ENCODE results near the gene CD53. TPM values are rescaled to one million over a fixed set of nuclear protein-coding genes. Genes with fewer than 3 reads are reported as not detected.
"Not testable (repeated sequence)": the region's sequence is repeated elsewhere in the genome, so short reads cannot be mapped to it uniquely, and the experiment has no call there.

Gene CD53
- total and polyA plus RNA-seq, 3 experiments from 2014 or later = 190 to 1,104 (median 194) TPM

DNA sequence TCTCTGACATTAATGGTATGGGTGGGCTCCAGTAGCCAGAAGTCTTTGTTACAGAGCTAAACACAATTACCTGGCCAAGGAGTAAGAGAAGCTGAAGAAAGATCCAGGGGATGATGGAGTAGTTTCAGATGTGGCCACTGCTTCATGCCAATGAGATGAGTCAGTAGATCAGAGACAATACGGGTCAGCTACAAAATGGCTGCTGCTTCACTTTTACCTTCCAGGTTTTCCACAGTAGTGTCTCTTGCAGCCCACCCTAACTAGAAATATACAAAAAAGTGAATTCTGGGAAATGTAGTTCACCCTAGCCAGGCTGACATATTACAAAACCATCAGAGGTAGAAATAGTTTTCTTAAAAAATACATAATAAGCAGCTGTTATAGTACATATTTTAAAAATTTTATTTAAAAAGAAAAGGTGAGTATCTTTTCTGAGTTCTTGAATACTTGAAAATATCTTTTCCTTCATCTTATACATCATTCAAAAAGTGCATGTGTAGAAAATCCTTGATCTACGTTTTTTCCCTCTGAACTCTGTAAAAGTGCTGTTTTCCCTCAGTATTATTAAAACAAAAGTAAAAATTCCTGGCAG is 54.6 kb downstream of the CD53 start:
- Histone ChIP-seq H3K4me3 (ENCODE audit: low read length) (no peak overlapping the region), H3K27me3 (ENCODE audit: insufficient read depth, low read length, poor library complexity, severe bottlenecking) (no peaks in the 10 kb centered on the region), H3K9me3 (ENCODE audit: low read length) (no peaks in the 10 kb centered on the region), H3K4me1 (ENCODE audit: insufficient read depth, low read length) (no peaks in the 10 kb centered on the region), H3K36me3 (ENCODE audit: insufficient read depth, low read length) (no peaks in the 10 kb centered on the region), H3K27ac (ENCODE audit: low read depth, low read length) (no peak overlapping the region)
- Mint-ChIP-seq H3K4me1 (no peaks in the 10 kb centered on the region), H3K27ac (no peak overlapping the region), H3K9me3 (peaks cover 9 to 33% (median 16%) of the 10 kb centered on the region in 5 donors), H3K4me3 (no peak overlapping the region), H3K27me3 (peaks cover 0 to 6% of the 10 kb centered on the region in 2 donors), H3K36me3 (peaks cover 3 to 67% (median 4%) of the 10 kb centered on the region in 3 donors)
- no peak for DNase-seq
- ChIA-PET CTCF (interaction anchor here (0.6 kb wide), 1 partner anchor 10 kb away, joined by 3 read pairs; no protein-coding TSS in a partner anchor), POLR2A (interaction anchor here (0.5 kb wide), 1 partner anchor 35 kb away, joined by 3 read pairs; no protein-coding TSS in a partner anchor)

- ChIA-PET CTCF (interaction anchor here (1.2 kb wide), 1 partner anchor 99 kb away, joined by 3 read pairs; no protein-coding TSS in a partner anchor), POLR2A (no interaction called here)
These were observed 55.2 kb downstream of the CD53 start for GRCh38 chr1:110928191-110928590.

DNA sequence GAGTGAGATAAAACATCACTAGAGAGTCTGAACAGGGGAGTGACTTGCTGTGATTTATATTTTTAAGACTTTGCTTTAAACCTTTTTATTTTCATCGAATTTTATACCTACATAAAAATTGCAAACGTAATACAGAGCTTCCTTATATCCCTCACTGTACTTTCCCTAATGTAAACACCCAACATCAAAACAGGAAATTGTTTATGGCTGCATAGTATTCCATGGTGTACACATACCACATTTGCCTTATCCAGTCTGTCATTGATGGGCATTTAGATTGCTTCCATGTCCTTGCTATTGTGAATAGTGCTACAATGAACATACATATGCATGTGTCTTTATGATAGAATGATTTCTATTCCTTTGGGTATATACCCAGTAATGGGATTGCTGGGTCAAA is 56.0 kb downstream of the CD53 start:
- ChIA-PET POLR2A (no interaction called here), CTCF (interaction anchor here (1.2 kb wide), 1 partner anchor 99 kb away, joined by 3 read pairs; no protein-coding TSS in a partner anchor)
- H3K4me1 Mint-ChIP-seq = no peaks in the 10 kb centered on the region

More at GRCh38 chr1:110928191-110928590, 55.2 kb downstream of the CD53 start:
- H3K36me3 Mint-ChIP-seq = peaks cover 3 to 65% (median 4%) of the 10 kb centered on the region in 3 donors
- H3K9me3 Mint-ChIP-seq = peaks cover 9 to 33% (median 16%) of the 10 kb centered on the region in 5 donors
- Histone ChIP-seq H3K27ac (ENCODE audit: low read depth, low read length) (no peak overlapping the region), H3K9me3 (ENCODE audit: low read length) (no peaks in the 10 kb centered on the region), H3K4me3 (ENCODE audit: low read length) (no peak overlapping the region), H3K4me1 (ENCODE audit: insufficient read depth, low read length) (no peaks in the 10 kb centered on the region), H3K27me3 (ENCODE audit: insufficient read depth, low read length, poor library complexity, severe bottlenecking) (no peaks in the 10 kb centered on the region), H3K36me3 (ENCODE audit: insufficient read depth, low read length) (no peaks in the 10 kb centered on the region)
- H3K4me3 Mint-ChIP-seq = no peak overlapping the region
- peaks cover 0 to 6% of the 10 kb centered on the region in 2 donors for H3K27me3 Mint-ChIP-seq
- no peak for DNase-seq
- H3K4me1 Mint-ChIP-seq = no peaks in the 10 kb centered on the region
- H3K27ac Mint-ChIP-seq = no peak overlapping the region

GRCh38 chr1:110931097-110931496 is 58.1 kb downstream of the CD53 start:
- H3K9me3 ChIP-seq (ENCODE audit: low read length); H3K27ac ChIP-seq (ENCODE audit: low read depth, low read length); CTCF ChIA-PET; H3K4me1 Mint-ChIP-seq; H3K36me3 ChIP-seq (ENCODE audit: insufficient read depth, low read length); H3K27me3 ChIP-seq (ENCODE audit: insufficient read depth, low read length, poor library complexity, severe bottlenecking); H3K4me1 ChIP-seq (ENCODE audit: insufficient read depth, low read length); POLR2A ChIA-PET; H3K4me3 Mint-ChIP-seq; H3K27me3 Mint-ChIP-seq; H3K4me3 ChIP-seq (ENCODE audit: low read length); DNase-seq; H3K27ac Mint-ChIP-seq: not testable (repeated sequence)
- H3K9me3 Mint-ChIP-seq = peaks cover 20 to 36% (median 30%) of the 10 kb centered on the region in 5 donors
- peaks cover 4 to 70% (median 9%) of the 10 kb centered on the region in 3 donors for H3K36me3 Mint-ChIP-seq

More for the DNA sequence above, 56.0 kb downstream of the CD53 start:
- no peak overlapping the region for H3K27ac ChIP-seq (ENCODE audit: low read depth, low read length)
- no peaks in the 10 kb centered on the region for H3K4me1 ChIP-seq (ENCODE audit: insufficient read depth, low read length)
- H3K27me3 ChIP-seq (ENCODE audit: insufficient read depth, low read length, poor library complexity, severe bottlenecking) = no peaks in the 10 kb centered on the region
- Mint-ChIP-seq H3K27me3 (peaks cover 0 to 6% of the 10 kb centered on the region in 2 donors), H3K36me3 (peaks cover 3 to 61% (median 4%) of the 10 kb centered on the region in 3 donors), H3K9me3 (peaks cover 9 to 27% (median 16%) of the 10 kb centered on the region in 5 donors), H3K4me3 (no peak overlapping the region), H3K27ac (no peak overlapping the region)
- no peak overlapping the region for H3K4me3 ChIP-seq (ENCODE audit: low read length)
- DNase-seq = no peak
- H3K9me3 ChIP-seq (ENCODE audit: low read length) = no peaks in the 10 kb centered on the region
- no peaks in the 10 kb centered on the region for H3K36me3 ChIP-seq (ENCODE audit: insufficient read depth, low read length)

DNA sequence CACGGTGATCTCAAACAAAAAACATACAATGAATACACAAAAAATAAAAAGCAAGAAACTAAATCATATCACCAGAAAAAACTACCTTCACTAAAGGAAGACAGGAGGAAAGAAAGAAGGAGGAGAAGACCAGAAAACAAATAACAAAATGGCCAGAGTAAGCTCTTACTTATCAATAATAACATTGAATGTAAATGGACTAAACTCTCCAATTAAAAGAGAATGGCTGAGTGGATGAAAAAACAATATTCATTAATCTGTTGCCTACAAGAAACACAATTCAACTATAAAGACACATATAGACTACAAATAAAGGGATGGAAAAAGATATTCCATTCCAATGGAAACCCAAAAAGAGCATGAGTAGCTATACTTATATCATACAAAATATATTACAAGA is 63.6 kb downstream of the CD53 start:
- Histone ChIP-seq H3K4me3 (ENCODE audit: low read length) (no peak overlapping the region), H3K27me3 (ENCODE audit: insufficient read depth, low read length, poor library complexity, severe bottlenecking) (no peaks in the 10 kb centered on the region), H3K27ac (ENCODE audit: low read depth, low read length) (no peak overlapping the region), H3K9me3 (ENCODE audit: low read length) (no peaks in the 10 kb centered on the region), H3K36me3 (ENCODE audit: insufficient read depth, low read length) (no peaks in the 10 kb centered on the region), H3K4me1 (ENCODE audit: insufficient read depth, low read length) (no peaks in the 10 kb centered on the region)
- H3K4me3 Mint-ChIP-seq = no peak overlapping the region
- no peak for DNase-seq
- H3K4me1 Mint-ChIP-seq = no peaks in the 10 kb centered on the region
- H3K27ac Mint-ChIP-seq = no peak overlapping the region
- peaks cover 0 to 2% of the 10 kb centered on the region in 2 donors for H3K27me3 Mint-ChIP-seq
- H3K9me3 Mint-ChIP-seq = peaks cover 20 to 44% (median 34%) of the 10 kb centered on the region in 5 donors
- ChIA-PET POLR2A (no interaction called here), CTCF (no interaction called here)
- H3K36me3 Mint-ChIP-seq = peaks cover 3 to 56% (median 9%) of the 10 kb centered on the region in 3 donors

DNA sequence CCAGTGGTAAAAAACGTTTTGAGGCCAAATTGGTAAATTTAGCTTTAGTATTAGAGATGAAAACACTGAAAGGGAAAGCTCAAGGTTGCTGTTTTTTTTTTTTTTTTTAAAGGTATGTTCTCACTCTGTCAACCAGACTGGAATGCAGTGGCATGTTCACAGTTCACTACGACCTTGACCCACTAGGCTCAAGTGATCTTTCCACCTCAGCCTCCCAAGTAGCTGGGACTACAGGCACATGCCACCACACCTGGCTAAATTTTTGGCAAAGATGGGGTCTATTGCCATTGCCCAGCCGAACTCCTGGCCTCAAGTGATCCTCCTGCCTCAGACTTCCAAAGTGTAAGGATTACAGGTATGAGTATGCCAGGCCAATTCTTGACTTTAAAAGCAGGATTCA is 71.9 kb downstream of the CD53 start:
- H3K4me1 ChIP-seq (ENCODE audit: insufficient read depth, low read length) = no peaks in the 10 kb centered on the region
- POLR2A ChIA-PET = no interaction called here
- peaks cover 14 to 34% (median 33%) of the 10 kb centered on the region in 3 donors for H3K36me3 Mint-ChIP-seq
- peak overlapping the region in 1 of 8 donors; percentile 21 for H3K27ac Mint-ChIP-seq
- H3K9me3 Mint-ChIP-seq = peaks cover 0 to 2% (median 1%) of the 10 kb centered on the region in 5 donors
- DNase-seq = no peak
- CTCF ChIA-PET = interaction anchor here (0.9 kb wide), 1 partner anchor 9 kb away, joined by 3 read pairs; no protein-coding TSS in a partner anchor
- no peaks in the 10 kb centered on the region for H3K27me3 Mint-ChIP-seq
- H3K36me3 ChIP-seq (ENCODE audit: insufficient read depth, low read length) = peaks cover 4% of the 10 kb centered on the region
- H3K9me3 ChIP-seq (ENCODE audit: low read length) = no peaks in the 10 kb centered on the region
- H3K27me3 ChIP-seq (ENCODE audit: insufficient read depth, low read length, poor library complexity, severe bottlenecking) = no peaks in the 10 kb centered on the region
- no peak overlapping the region for H3K27ac ChIP-seq (ENCODE audit: low read depth, low read length)
- H3K4me3 Mint-ChIP-seq = no peak overlapping the region
- H3K4me3 ChIP-seq (ENCODE audit: low read length) = no peak overlapping the region
- no peaks in the 10 kb centered on the region for H3K4me1 Mint-ChIP-seq

GRCh38 chr1:110945626-110946025 is 72.7 kb downstream of the CD53 start:
- Mint-ChIP-seq H3K27me3 (no peaks in the 10 kb centered on the region), H3K36me3 (peaks cover 19 to 42% (median 40%) of the 10 kb centered on the region in 3 donors), H3K4me1 (peaks cover 0 to 5% (median 3%) of the 10 kb centered on the region in 3 donors), H3K4me3 (no peak overlapping the region), H3K9me3 (peaks cover 0 to 2% (median 0%) of the 10 kb centered on the region in 5 donors), H3K27ac (no peak overlapping the region)
- H3K4me1 ChIP-seq (ENCODE audit: insufficient read depth, low read length) = no peaks in the 10 kb centered on the region
- H3K27me3 ChIP-seq (ENCODE audit: insufficient read depth, low read length, poor library complexity, severe bottlenecking) = no peaks in the 10 kb centered on the region
- H3K9me3 ChIP-seq (ENCODE audit: low read length) = no peaks in the 10 kb centered on the region
- DNase-seq = no peak
- H3K4me3 ChIP-seq (ENCODE audit: low read length) = no peak overlapping the region
- H3K36me3 ChIP-seq (ENCODE audit: insufficient read depth, low read length) = peaks cover 4% of the 10 kb centered on the region
- ChIA-PET CTCF (no interaction called here), POLR2A (interaction anchor here (0.7 kb wide), 1 partner anchor 917 kb away, joined by 10 read pairs; no protein-coding TSS in a partner anchor)
- no peak overlapping the region for H3K27ac ChIP-seq (ENCODE audit: low read depth, low read length)

- H3K9me3 ChIP-seq (ENCODE audit: low read length) = no peaks in the 10 kb centered on the region
- no peak overlapping the region for H3K4me3 ChIP-seq (ENCODE audit: low read length)
- H3K27me3 Mint-ChIP-seq = no peaks in the 10 kb centered on the region
- DNase-seq = no peak
- CTCF ChIA-PET = interaction anchor here (1.0 kb wide), 1 partner anchor 329 kb away, joined by 3 read pairs; no protein-coding TSS in a partner anchor
- no peak overlapping the region for H3K4me3 Mint-ChIP-seq
- peak overlapping the region in 1 of 8 donors; percentile 10 for H3K27ac Mint-ChIP-seq
- peaks cover 4 to 10% (median 9%) of the 10 kb centered on the region in 3 donors for H3K4me1 Mint-ChIP-seq
- peaks cover 4% of the 10 kb centered on the region for H3K36me3 ChIP-seq (ENCODE audit: insufficient read depth, low read length)
- H3K27me3 ChIP-seq (ENCODE audit: insufficient read depth, low read length, poor library complexity, severe bottlenecking) = no peaks in the 10 kb centered on the region
- no peak overlapping the region for H3K27ac ChIP-seq (ENCODE audit: low read depth, low read length)
- H3K9me3 Mint-ChIP-seq = peaks cover 0 to 2% (median 0%) of the 10 kb centered on the region in 5 donors
- no peaks in the 10 kb centered on the region for H3K4me1 ChIP-seq (ENCODE audit: insufficient read depth, low read length)
- H3K36me3 Mint-ChIP-seq = peaks cover 36 to 65% (median 63%) of the 10 kb centered on the region in 3 donors
- POLR2A ChIA-PET = no interaction called here
These were observed 75.3 kb downstream of the CD53 start for GRCh38 chr1:110948038-110948810.
